K562 (cell line): ENCODE measurements around the gene STK31. TPM values are rescaled to one million over a fixed set of nuclear protein-coding genes. Genes with fewer than 3 reads are reported as not detected.
"Not testable (repeated sequence)": the region's sequence is repeated elsewhere in the genome, so short reads cannot be mapped to it uniquely, and the experiment has no call there.

Experiments
- E2F6 ChIP-seq, 2 experiments: IDR thresholded peaks; 2 replicates each; pipeline ENCODE4 v1.6.1; 2011; ENCODE audit warnings: borderline replicate concordance in 1 of 2, control low read depth in 1 of 2, low read depth in 1 of 2, low read length in 1 of 2, mild to moderate bottlenecking in 1 of 2, mixed read lengths in 1 of 2, moderate library complexity in 1 of 2; ENCODE audit not compliant: insufficient read depth in 1 of 2, insufficient read length in 1 of 2, poor library complexity in 1 of 2, severe bottlenecking in 1 of 2; ENCODE audit errors: extremely low read depth in 1 of 2
- FOXK2 ChIP-seq, 2 experiments: fragments of 450-650 bp; IDR thresholded peaks in 1 of 2; conservative IDR thresholded peaks in 1 of 2; 2 replicates each; pipeline ENCODE4 v1.6.1; 2016; ENCODE audit warnings: low read depth in 2 of 2, mild to moderate bottlenecking in 1 of 2
- KLF1 ChIP-seq: fragments of 450-650 bp; IDR thresholded peaks from 2 replicates; pipeline ENCODE4 v1.6.1; 2016; ENCODE audit warnings: missing genetic modification characterization, missing compliant biosample characterization
- NFRKB ChIP-seq: fragments of 450-650 bp; IDR thresholded peaks from 2 replicates; pipeline ENCODE4 v1.6.1; 2016; ENCODE audit warnings: low read depth
- NR4A1 ChIP-seq, 2 experiments: fragments of 250-450 bp in 1 of 2; fragments of 450-650 bp in 1 of 2; sonication (Bioruptor Pico) in 1 of 2; IDR thresholded peaks; 2 replicates each; pipeline versions ENCODE4 v1.4.0 to v1.6.1; 2016 to 2020; ENCODE audit warnings: mild to moderate bottlenecking in 2 of 2, missing compliant biosample characterization in 1 of 2, missing genetic modification characterization in 1 of 2, moderate library complexity in 1 of 2
- PHF8 ChIP-seq: fragments of 200-600 bp; sonication (generic); IDR thresholded peaks from 2 replicates; pipeline ENCODE4 v1.6.1; 2012; ENCODE audit warnings: mixed run types, mild to moderate bottlenecking, inconsistent platforms, low read length, moderate library complexity, borderline replicate concordance
- POLR2A ChIP-seq: fragments of 450-650 bp; conservative IDR thresholded peaks from 2 replicates; pipeline ENCODE4 v1.6.1; 2016
- SMARCE1 ChIP-seq: fragments of 450-650 bp; IDR thresholded peaks from 2 replicates; pipeline ENCODE4 v1.7.1; 2016; ENCODE audit warnings: mild to moderate bottlenecking
- TAF1 ChIP-seq: IDR thresholded peaks from 2 replicates; pipeline ENCODE4 v1.6.1; 2011; ENCODE audit warnings: mild to moderate bottlenecking, low read length, moderate library complexity; ENCODE audit not compliant: insufficient read depth, control insufficient read depth, severe bottlenecking; ENCODE audit errors: extremely low read depth
- ZNF395 ChIP-seq: fragments of 200-800 bp; sonication (Bioruptor generic); IDR thresholded peaks from 2 replicates; pipeline ENCODE4 v1.6.1; 2017; ENCODE audit warnings: missing genetic modification characterization, missing compliant biosample characterization
- ZNF592 ChIP-seq: fragments of 450-650 bp; IDR thresholded peaks from 2 replicates; pipeline ENCODE4 v1.6.1; 2017; ENCODE audit warnings: antibody characterized with exemption, mild to moderate bottlenecking
- polyA plus RNA-seq, 8 experiments: library from polyadenylated mRNA; depleted of rRNA in 4 of 8; stranded (reverse) in 5 of 8; unstranded in 3 of 8; fragments of >200 nt; fragmentation: Nextera tagmentation in 2 of 8; fragmentation: Illumina TruSeq in 1 of 8; extraction: Ambion mirVana in 2 of 8; extraction: Trizol in 1 of 8; gene quantifications; 2 replicates each; pipeline versions ENCODE4 v1.2.1 to v1.2.3, GENCODE V29; 2011 to 2014; ENCODE audit warnings: inconsistent platforms in 1 of 8, missing spikeins in 1 of 8
- total RNA-seq, 7 experiments: library from RNA; depleted of rRNA in 6 of 7; stranded (reverse); fragments of >200 nt in 6 of 7; fragmentation: Illumina TruSeq in 2 of 7; extraction: Trizol in 2 of 7; gene quantifications; 2 replicates each; pipeline versions ENCODE4 v1.2.1 to v1.2.3, GENCODE V29; 2011 to 2021; ENCODE audit warnings: low replicate concordance in 1 of 7

STK31 gene
- total and polyA plus RNA-seq, 9 of the 15 experiments (the other 6 are each of a cell fraction or from before 2014, with no cell fraction given), result 0.09 to 1.2 (median 0.26) TPM

GRCh38 chr7:23722587-23723216 is 12.7 kb downstream of the STK31 start (continued):
- TF ChIP-seq ZNF592 (peak; percentile 25; the same call in 1 of the 2 replicates), E2F6 (IDR thresholded peaks at IDR 0.05; ENCODE audit: borderline replicate concordance in 1 of 2, extremely low read depth in 1 of 2, insufficient read depth in 1 of 2, insufficient read length in 1 of 2, low read depth in 1 of 2, low read length in 1 of 2, poor library complexity in 1 of 2, severe bottlenecking in 1 of 2) (peak in 1 of 2 experiments; percentile 18), TAF1 (peak; percentile 24), POLR2A (peak; percentile 46), FOXK2 (conservative IDR thresholded peaks at IDR 0.05 in 1 of 2, IDR thresholded peaks at IDR 0.05 in 1 of 2; ENCODE audit: low read depth in 2 of 2) (peak; percentile 83 to 88), PHF8 (peak; percentile 31; the same call in 1 of the 2 replicates), KLF1 (tag) (0 out of 2 replicates have a peak, but pooled peaks have one; percentile 21), NFRKB (peak; percentile 72), ZNF395 (CRISPR knock-in tag) (0 out of 2 replicates have a peak, but pooled peaks have one; percentile 23), SMARCE1 (0 out of 2 replicates have a peak, but pooled peaks have one; percentile 26), NR4A1 (tag; IDR thresholded peaks at IDR 0.05) (peak; percentile 83)
- not testable (repeated sequence) for TF ChIP-seq NR4A1 (CRISPR knock-in tag; IDR thresholded peaks at IDR 0.05)
